Gastroesophageal sphincter (tissue), 4 donors: ENCODE results near the gene CDH22. TPM values are rescaled to one million over a fixed set of nuclear protein-coding genes. Genes with fewer than 3 reads are reported as not detected.

ENCODE experiments used
- ATAC-seq: fragments of 150-250 bp; one replicate; pipeline ENCODE4 v1.9.1; 2016; ENCODE audit warnings: mild to moderate bottlenecking, moderate library complexity
- H3K27ac ChIP-seq, 4 donors: fragments of 200-600 bp; sonication (generic) in 3 of 4; 1 replicate in 3 of 4; 2 replicates in 1 of 4; pipeline ENCODE4 v1.5.1; 2016 to 2019
- H3K27me3 ChIP-seq: fragments of 200-600 bp; sonication (generic); one replicate; pipeline ENCODE4 v1.5.1; 2019
- H3K36me3 ChIP-seq, 2 donors: fragments of 200-600 bp; sonication (generic); one replicate each; pipeline ENCODE4 v1.5.1; 2019; ENCODE audit warnings: control low read depth in 1 of 2
- H3K4me1 ChIP-seq, 3 donors: fragments of 200-600 bp; sonication (generic); 1 replicate in 2 of 3; 2 replicates in 1 of 3; pipeline ENCODE4 v1.5.1; 2016 to 2019; ENCODE audit warnings: control low read depth in 2 of 3
- H3K4me3 ChIP-seq, 2 donors: fragments of 200-600 bp; sonication (generic); one replicate each; pipeline ENCODE4 v1.5.1; 2019; ENCODE audit warnings: mild to moderate bottlenecking in 1 of 2, moderate library complexity in 1 of 2
- H3K9me3 ChIP-seq, 3 donors: fragments of 200-600 bp; sonication (generic); one replicate each; pipeline ENCODE4 v1.5.1; 2017 to 2019; ENCODE audit warnings: control low read depth in 2 of 3
- EP300 ChIP-seq: sonication (generic); formaldehyde crosslinking; IDR thresholded peaks from one replicate; pipeline ENCODE4 v1.6.1; 2017; ENCODE audit warnings: antibody characterized with exemption, mild to moderate bottlenecking
- POLR2A ChIP-seq, 2 donors: fragments of 450-650 bp; IDR thresholded peaks; one replicate each; pipeline ENCODE4 v1.6.1; 2017; ENCODE audit warnings: antibody characterized with exemption in 2 of 2, mild to moderate bottlenecking in 2 of 2, moderate library complexity in 1 of 2
- POLR2AphosphoS5 ChIP-seq: sonication (generic); formaldehyde crosslinking; IDR thresholded peaks from one replicate; pipeline ENCODE4 v1.6.1; 2017; ENCODE audit warnings: antibody characterized with exemption
- WGBS, 2 donors: methylation state at CpG; one replicate each; pipeline ENCODE4 v1.1.5; 2018; ENCODE audit warnings: low coverage in 1 of 2; 5-methylcytosine and 5-hydroxymethylcytosine counted together
- total RNA-seq, 4 donors: library from RNA; depleted of rRNA; stranded (reverse); fragments of >200 nt; gene quantifications; one replicate each; pipeline ENCODE4 v1.1.0, GENCODE V29; 2016
- TF ChIP-seq, protein P1 (sequence below), 4 experiments: fragments of 200-600 bp in 2 of 4; fragments of 450-650 bp in 2 of 4; sonication (generic) in 1 of 4; IDR thresholded peaks; one replicate each; pipeline ENCODE4 v1.5.1; 2017 to 2019; ENCODE audit warnings: antibody characterized with exemption in 4 of 4, mild to moderate bottlenecking in 2 of 4, moderate library complexity in 2 of 4

The CDH22 gene
- total RNA-seq, 4 donors from 2014 or later: 0.15 TPM; not detected in 3

DNA sequence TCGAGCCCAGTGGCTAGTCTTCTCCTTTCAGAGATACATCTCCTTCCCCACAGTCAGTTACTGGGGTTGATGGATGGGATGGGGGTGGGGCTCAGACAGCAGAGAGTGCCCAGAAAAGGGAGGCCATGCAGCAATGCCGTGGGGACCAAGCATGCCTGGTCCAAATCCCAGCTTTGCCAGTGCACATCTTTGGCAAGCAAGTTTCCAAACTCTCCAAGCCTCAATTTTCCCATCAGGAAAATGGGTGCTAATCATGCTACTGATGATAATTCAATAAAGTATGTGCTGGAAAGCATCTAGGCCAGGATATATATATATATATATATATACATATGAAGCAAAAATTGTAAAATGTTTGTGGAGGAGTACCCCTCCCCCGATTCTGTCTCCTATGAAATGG, 111.3 kb downstream of the CDH22 start:
- TF ChIP-seq POLR2A (IDR thresholded peaks at IDR 0.05) (no peak), EP300 (no peak), POLR2AphosphoS5 (no peak)
- TF ChIP-seq, protein P1, sequence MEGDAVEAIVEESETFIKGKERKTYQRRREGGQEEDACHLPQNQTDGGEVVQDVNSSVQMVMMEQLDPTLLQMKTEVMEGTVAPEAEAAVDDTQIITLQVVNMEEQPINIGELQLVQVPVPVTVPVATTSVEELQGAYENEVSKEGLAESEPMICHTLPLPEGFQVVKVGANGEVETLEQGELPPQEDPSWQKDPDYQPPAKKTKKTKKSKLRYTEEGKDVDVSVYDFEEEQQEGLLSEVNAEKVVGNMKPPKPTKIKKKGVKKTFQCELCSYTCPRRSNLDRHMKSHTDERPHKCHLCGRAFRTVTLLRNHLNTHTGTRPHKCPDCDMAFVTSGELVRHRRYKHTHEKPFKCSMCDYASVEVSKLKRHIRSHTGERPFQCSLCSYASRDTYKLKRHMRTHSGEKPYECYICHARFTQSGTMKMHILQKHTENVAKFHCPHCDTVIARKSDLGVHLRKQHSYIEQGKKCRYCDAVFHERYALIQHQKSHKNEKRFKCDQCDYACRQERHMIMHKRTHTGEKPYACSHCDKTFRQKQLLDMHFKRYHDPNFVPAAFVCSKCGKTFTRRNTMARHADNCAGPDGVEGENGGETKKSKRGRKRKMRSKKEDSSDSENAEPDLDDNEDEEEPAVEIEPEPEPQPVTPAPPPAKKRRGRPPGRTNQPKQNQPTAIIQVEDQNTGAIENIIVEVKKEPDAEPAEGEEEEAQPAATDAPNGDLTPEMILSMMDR (IDR thresholded peaks at IDR 0.05): no peak
- Histone ChIP-seq H3K4me3 (no peak overlapping the region), H3K9me3 (no peaks in the 10 kb centered on the region), H3K27ac (no peak overlapping the region), H3K36me3 (no peaks in the 10 kb centered on the region), H3K27me3 (peaks cover 100% of the 10 kb centered on the region), H3K4me1 (peaks cover 0 to 4% (median 0%) of the 10 kb centered on the region in 3 donors)
- 71% methylated on average over 2 of the region's 3 CpGs for WGBS, 2 donors
- ATAC-seq: no peak

DNA sequence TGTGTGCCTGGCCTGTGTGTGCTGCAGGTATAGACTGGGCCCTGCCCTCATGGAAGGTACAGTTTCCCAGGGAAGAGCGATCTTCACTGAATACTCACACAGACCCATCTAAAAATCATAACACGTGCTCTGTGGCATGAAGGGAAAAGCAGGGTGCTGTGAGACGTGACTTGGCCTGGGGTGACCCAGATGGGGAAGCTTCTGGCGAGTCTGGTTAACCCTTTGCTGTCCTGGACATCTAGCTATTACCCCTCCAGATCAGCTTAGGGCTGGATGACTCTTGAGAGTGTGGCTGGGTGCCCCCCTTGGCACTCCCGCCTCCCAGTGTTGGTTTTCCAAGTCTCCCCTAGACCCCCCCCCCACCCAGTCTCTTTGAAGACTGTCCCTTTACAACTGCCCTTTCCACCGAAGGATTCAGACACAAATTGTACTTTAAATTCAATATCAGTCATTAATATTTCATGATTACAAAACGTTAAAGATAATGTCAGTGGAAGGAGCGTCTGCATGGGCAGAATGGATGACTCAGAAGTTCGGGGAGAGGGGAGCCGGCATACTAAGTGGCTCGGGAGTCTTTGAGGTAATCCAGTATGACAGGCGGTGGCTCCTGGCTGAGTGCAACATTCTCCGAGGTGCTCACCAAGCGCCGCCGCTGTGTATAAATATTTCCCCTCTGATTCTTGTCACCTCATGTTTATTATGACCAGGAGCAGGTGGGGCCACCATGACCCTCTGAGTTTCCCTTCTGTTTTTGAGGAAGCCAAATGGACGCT, 112.8 kb downstream of the CDH22 start:
- Histone ChIP-seq H3K9me3 (peaks cover 0 to 5% (median 0%) of the 10 kb centered on the region in 3 donors), H3K4me3 (no peak overlapping the region), H3K4me1 (peaks cover 0 to 4% (median 0%) of the 10 kb centered on the region in 3 donors), H3K27ac (no peak overlapping the region), H3K27me3 (peaks cover 95% of the 10 kb centered on the region), H3K36me3 (no peaks in the 10 kb centered on the region)
- TF ChIP-seq POLR2A (IDR thresholded peaks at IDR 0.05) (no peak), EP300 (no peak), POLR2AphosphoS5 (no peak)
- TF ChIP-seq, protein P1 (IDR thresholded peaks at IDR 0.05): no peak
- WGBS, 2 donors: 18 to 38% methylated on average over 5 to 12 of the region's 17 CpGs
- ATAC-seq: no peak

DNA sequence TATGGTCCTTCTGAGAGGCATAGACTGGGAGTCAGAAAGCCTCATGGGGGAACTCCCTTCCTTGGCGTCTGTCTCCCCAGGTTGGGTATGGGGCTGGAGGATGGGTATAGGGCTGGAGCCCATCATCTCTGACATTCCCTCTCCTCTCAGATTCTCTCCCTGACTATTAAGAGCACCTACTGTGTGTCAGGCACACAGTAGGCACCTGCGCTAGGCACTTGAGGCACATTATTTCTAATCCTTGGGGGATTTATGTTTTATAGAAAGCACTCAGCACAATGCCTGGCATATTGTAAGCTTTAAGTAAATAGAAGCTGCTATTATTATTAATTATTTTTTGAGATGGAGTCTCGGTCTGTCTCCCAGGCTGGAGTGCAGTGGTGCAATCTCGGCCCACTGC, 113.9 kb downstream of the CDH22 start:
- Histone ChIP-seq H3K4me3 (no peak overlapping the region), H3K27me3 (peaks cover 94% of the 10 kb centered on the region), H3K4me1 (peaks cover 0 to 3% (median 0%) of the 10 kb centered on the region in 3 donors), H3K9me3 (peaks cover 0 to 5% (median 0%) of the 10 kb centered on the region in 3 donors), H3K27ac (no peak overlapping the region), H3K36me3 (no peaks in the 10 kb centered on the region)
- TF ChIP-seq EP300: no peak
- TF ChIP-seq, protein P1 (IDR thresholded peaks at IDR 0.05): no peak
- no peak for TF ChIP-seq POLR2AphosphoS5
- no peak for TF ChIP-seq POLR2A (IDR thresholded peaks at IDR 0.05)
- no peak for ATAC-seq
- 60 to 90% methylated on average over 2 to 4 of the region's 4 CpGs for WGBS, 2 donors

DNA sequence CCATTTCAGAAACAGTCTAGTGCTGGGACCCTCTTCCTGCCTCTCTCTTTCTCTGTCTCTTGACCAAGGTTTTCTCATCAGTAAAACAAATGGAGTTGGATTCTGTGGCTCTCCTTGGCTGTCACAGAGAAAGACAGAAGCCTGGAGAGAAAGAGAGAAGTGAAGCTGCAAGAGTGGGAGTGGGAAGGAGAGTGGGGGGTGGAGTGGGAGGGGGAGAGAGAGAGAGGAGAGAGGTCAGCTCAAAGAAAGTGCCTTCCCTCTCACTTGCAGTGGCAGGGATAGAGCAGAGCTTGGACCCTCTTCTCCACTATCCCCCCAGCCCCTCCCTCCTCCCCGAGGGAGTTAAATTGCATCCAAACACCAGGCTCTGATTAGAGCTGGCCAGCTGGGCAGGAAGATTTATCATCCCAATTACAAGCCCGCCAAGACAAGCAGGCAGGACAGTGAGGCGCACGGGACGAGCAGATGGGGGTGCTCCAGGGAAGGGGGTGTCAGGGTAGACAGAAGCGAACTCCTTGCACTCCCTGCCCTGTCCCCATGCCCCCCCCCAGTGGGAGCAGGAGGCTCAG, 115.8 kb downstream of the CDH22 start:
- peaks cover 94% of the 10 kb centered on the region for H3K27me3 ChIP-seq

More for the DNA sequence above, 115.8 kb downstream of the CDH22 start:
- no peak overlapping the region for H3K4me3 ChIP-seq
- peaks cover 0 to 5% (median 0%) of the 10 kb centered on the region in 3 donors for H3K9me3 ChIP-seq
- ATAC-seq: no peak
- no peaks in the 10 kb centered on the region for H3K4me1 ChIP-seq
- TF ChIP-seq, protein P1 (IDR thresholded peaks at IDR 0.05): no peak
- TF ChIP-seq EP300: no peak
- TF ChIP-seq POLR2A (IDR thresholded peaks at IDR 0.05): no peak
- TF ChIP-seq POLR2AphosphoS5: no peak
- H3K27ac ChIP-seq: no peak overlapping the region
- WGBS, 2 donors: 20% methylated on average over 1 of the region's 6 CpGs; no CpG with 5 or more reads in 1 of the 2 donors
- H3K36me3 ChIP-seq: no peaks in the 10 kb centered on the region
